Pancreas (tissue), 10 donors: ENCODE measurements around the gene ST6GALNAC4. TPM values are rescaled to one million over a fixed set of nuclear protein-coding genes. Genes with fewer than 3 reads are reported as not detected.

Experiments used
- ATAC-seq, 4 donors: fragments of 200-7000 bp; cut with Tn5 transposase; one replicate each; pipeline versions ENCODE4 v1.8.0 to v1.9.1; 2020; ENCODE audit warnings: mild to moderate bottlenecking in 4 of 4, moderate library complexity in 4 of 4
- DNase-seq, 6 donors: peaks; one replicate each; pipeline ENCODE4 v3.0.0-alpha.2; 2020
- FAIRE-seq: peaks from 2 replicates; lab custom pipeline; 2012; peaks lifted over from hg19 to GRCh38; lab: Jason Lieb, UNC
- H3K27ac ChIP-seq, 4 donors: fragments of 200-600 bp; sonication (generic); 1 replicate in 3 of 4; 2 replicates in 1 of 4; pipeline versions ENCODE4 v1.5.0 to v1.8.0; 2020
- H3K27me3 ChIP-seq, 4 donors: fragments of 200-600 bp; one replicate each; pipeline ENCODE4 v1.8.0; 2021
- H3K36me3 ChIP-seq, 3 donors: fragments of 200-600 bp; sonication (generic) in 1 of 3; one replicate each; pipeline versions ENCODE4 v1.5.0 to v1.8.0; 2020 to 2021
- H3K4me1 ChIP-seq, 3 donors: fragments of 200-600 bp; one replicate each; pipeline ENCODE4 v1.8.0; 2021
- H3K4me3 ChIP-seq, 4 donors: fragments of 200-600 bp; sonication (generic) in 2 of 4; one replicate each; pipeline versions ENCODE4 v1.5.0 to v1.8.0; 2020 to 2021
- H3K9me3 ChIP-seq, 4 donors: fragments of 200-600 bp; one replicate each; pipeline ENCODE4 v1.8.0; 2021
- WGBS, 2 donors: extraction: QIAGEN DNeasy Blood & Tissue Kit; methylation state at CpG; one replicate each; pipeline ENCODE4 v1.1.7; 2013; 5-methylcytosine and 5-hydroxymethylcytosine counted together
- intact Hi-C, 3 donors: fragments of 100-400 bp; cut with DNase I; formaldehyde crosslinking; loops; one replicate each; pipeline versions ENCODE4 v1.11.1 to v1.14.2; 2022
- polyA plus RNA-seq, 2 donors: library from polyadenylated mRNA; stranded (reverse); fragments of 200-250 nt; gene quantifications; one replicate each; pipeline ENCODE4 v1.2.3, GENCODE V29; 2013
- total RNA-seq, 6 donors: library from RNA; stranded (reverse); fragmentation: NEBNext Ultra II Directional in 4 of 6; extraction: Animal tissue kit (Norgen Biotek cat#: 25700) in 4 of 6; gene quantifications; one replicate each; pipeline versions ENCODE4 v1.2.1 to v1.2.4, GENCODE V29; 2021 to 2023
- TF ChIP-seq, protein P1 (sequence below), 4 donors: fragments of 200-600 bp; sonication (generic) in 3 of 4; IDR thresholded peaks; one replicate each; pipeline versions ENCODE4 v1.5.0 to v1.8.0; 2021; ENCODE audit warnings: antibody characterized with exemption in 4 of 4
- donor health status: healthy with polysubstance abuse.
- donor health status: DM: no; HTN: no; CAD: no; lungs with moderate emphysema.
- donor health status: DM: no; HTN: no; CAD: no.
- donor health status: control.
- donor health status: control.
- donor health status: Bipolar disorder and iron deficiency.
- donor health status: DM: yes; HTN: yes; CAD: no.
- donor health status: DM: no; HTN: no; CAD: no.
- donor health status: DM: no; HTN: no; CAD: no.
- donor health status: DM: yes; HTN: yes; CAD: no.

ST6GALNAC4 gene
- 10 to 100 TPM; 25.9 to 66.6 (median 41.3) TPM for total RNA-seq
- 10 to 100 TPM; 22.2 to 27.7 TPM for polyA plus RNA-seq

DNA sequence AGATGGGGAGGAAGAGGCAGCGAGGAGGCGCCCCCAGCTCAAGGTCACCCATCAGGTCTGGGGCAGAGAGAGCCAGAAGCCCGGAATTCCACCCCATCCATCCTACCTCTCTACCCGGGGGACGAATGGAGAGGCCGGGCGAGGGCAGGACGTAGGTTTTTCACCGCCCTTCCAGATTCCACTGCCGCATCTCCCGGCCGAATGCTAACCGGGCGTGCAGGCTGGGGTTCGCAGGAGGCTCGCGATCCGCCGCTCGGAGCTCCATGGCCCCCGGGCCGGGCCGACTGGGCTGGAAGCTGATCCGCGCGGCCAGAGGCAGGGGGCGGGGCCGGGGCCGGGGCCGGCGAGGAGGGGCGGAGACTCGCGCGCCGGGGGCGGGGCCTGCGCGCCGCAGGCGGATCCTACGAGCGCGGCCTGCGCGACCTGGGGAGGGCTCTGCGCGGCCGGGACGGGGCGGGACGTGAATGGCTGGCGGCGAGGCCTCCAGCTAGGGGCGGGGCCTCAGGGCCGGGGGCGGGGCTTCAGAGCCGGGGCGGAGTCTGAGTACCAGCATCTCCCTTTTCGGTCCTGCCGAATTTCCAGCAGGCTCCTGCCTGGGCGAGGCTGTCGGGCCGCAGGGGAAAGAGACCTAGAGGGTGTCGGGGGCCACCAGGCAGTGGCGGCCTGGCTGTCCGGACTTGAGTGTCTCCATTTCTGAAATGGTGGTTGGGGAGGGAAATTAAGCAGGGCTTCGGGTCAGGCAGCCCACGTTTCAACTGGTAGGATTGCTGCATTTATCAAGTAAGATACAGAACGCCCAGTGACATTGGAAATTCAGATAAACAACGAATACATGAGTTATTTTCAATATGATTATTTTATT, at the start of gene ST6GALNAC4:
ST6GALNAC4 (minus strand) TSS at position 322 of the 862 bp plus-strand sequence. CDS start 622 bp downstream, outside the sequence.
- Histone ChIP-seq H3K4me1 (peaks cover 9 to 40% (median 14%) of the 10 kb centered on the region in 3 donors), H3K36me3 (peaks cover 0 to 5% (median 5%) of the 10 kb centered on the region in 3 donors), H3K27me3 (no peaks in the 10 kb centered on the region), H3K27ac (peak within 1 kb of the TSS; percentile 58 to 78 (median 70)), H3K9me3 (no peaks in the 10 kb centered on the region), H3K4me3 (peak within 1 kb of the TSS; percentile 48 to 66 (median 58))
- intact Hi-C loops, result no loop called here
- WGBS, 2 donors, result 2% methylated on average over 53 to 71 of the region's 71 CpGs
- FAIRE-seq (no peak), ATAC-seq (peak; percentile 86 to 91 (median 88)), DNase-seq (peak; percentile 91 to 99 (median 97))
- TF ChIP-seq, protein P1, sequence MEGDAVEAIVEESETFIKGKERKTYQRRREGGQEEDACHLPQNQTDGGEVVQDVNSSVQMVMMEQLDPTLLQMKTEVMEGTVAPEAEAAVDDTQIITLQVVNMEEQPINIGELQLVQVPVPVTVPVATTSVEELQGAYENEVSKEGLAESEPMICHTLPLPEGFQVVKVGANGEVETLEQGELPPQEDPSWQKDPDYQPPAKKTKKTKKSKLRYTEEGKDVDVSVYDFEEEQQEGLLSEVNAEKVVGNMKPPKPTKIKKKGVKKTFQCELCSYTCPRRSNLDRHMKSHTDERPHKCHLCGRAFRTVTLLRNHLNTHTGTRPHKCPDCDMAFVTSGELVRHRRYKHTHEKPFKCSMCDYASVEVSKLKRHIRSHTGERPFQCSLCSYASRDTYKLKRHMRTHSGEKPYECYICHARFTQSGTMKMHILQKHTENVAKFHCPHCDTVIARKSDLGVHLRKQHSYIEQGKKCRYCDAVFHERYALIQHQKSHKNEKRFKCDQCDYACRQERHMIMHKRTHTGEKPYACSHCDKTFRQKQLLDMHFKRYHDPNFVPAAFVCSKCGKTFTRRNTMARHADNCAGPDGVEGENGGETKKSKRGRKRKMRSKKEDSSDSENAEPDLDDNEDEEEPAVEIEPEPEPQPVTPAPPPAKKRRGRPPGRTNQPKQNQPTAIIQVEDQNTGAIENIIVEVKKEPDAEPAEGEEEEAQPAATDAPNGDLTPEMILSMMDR (IDR thresholded peaks at IDR 0.05), result no peak

GRCh38 chr9:127965953-127966352, 49.1 kb upstream of the ST6GALNAC4 start:
- no peaks in the 10 kb centered on the region for H3K36me3 ChIP-seq
- FAIRE-seq (no peak), ATAC-seq (peak in 3 of 4 donors; percentile 1 to 12 (median 6)), DNase-seq (no peak)
- TF ChIP-seq, protein P1 (IDR thresholded peaks at IDR 0.05), result no peak
- no peaks in the 10 kb centered on the region for H3K27me3 ChIP-seq
- peaks cover 38 to 67% (median 46%) of the 10 kb centered on the region in 3 donors for H3K4me1 ChIP-seq
- intact Hi-C loops, result no loop called here
- WGBS, 2 donors, result 44 to 51% methylated on average over 6 of the region's 6 CpGs
- H3K9me3 ChIP-seq, result no peaks in the 10 kb centered on the region
- H3K4me3 ChIP-seq, result no peak overlapping the region
- peak overlapping the region; percentile 60 to 95 (median 76) for H3K27ac ChIP-seq

DNA sequence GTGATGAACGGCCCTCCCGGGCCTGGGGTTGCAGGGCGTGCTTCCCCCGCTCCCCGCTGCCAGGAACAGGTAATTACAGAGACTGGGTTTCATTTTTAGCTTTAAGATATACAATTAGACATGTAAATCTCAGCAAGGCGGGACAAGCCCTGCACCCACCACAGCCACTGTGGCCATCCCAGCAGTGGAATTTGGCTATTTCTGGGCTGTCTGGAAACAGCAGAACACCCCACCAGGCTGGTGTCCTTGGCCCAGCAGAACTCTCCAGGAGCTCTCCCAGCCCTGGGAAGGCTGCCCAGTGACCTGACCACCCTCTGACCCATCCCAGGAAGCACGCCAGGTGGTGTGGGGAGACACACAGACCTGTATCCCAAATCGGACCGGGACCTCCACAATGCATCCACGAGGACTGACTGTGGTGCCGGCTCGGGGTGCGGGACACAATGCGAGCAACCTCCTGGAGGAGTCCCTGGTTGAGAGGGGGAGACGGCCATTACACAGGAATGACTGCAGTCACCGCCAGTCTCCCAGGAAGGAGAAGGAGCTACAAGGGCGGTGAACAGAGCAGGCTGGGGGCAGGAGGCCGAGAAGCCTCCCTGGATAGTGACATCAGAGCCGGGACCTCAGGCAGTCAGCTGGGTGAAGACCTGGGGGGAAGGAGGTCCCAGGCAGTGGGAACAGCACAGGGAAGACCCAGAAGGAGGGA, 46.7 kb upstream of the ST6GALNAC4 start:
- H3K4me3 ChIP-seq, result no peak overlapping the region
- no peaks in the 10 kb centered on the region for H3K36me3 ChIP-seq
- H3K9me3 ChIP-seq, result no peaks in the 10 kb centered on the region
- DNase-seq (peak in 2 of 6 donors; percentile 49 to 68), ATAC-seq (no peak), FAIRE-seq (no peak)
- peaks cover 33 to 57% (median 47%) of the 10 kb centered on the region in 3 donors for H3K4me1 ChIP-seq
- no peaks in the 10 kb centered on the region for H3K27me3 ChIP-seq
- TF ChIP-seq, protein P1 (IDR thresholded peaks at IDR 0.05), result no peak
- H3K27ac ChIP-seq, result peak overlapping the region; percentile 8 to 95 (median 31)
- intact Hi-C loops, result no loop called here
- WGBS, 2 donors, result 62 to 64% methylated on average over 19 of the region's 19 CpGs

GRCh38 chr9:127963041-127963358, 46.2 kb upstream of the ST6GALNAC4 start:
- 48 to 59% methylated on average over 3 of the region's 3 CpGs for WGBS, 2 donors
- peak overlapping the region; percentile 8 to 95 (median 31) for H3K27ac ChIP-seq
- H3K9me3 ChIP-seq, result no peaks in the 10 kb centered on the region
- H3K4me3 ChIP-seq, result no peak overlapping the region
- TF ChIP-seq, protein P1 (IDR thresholded peaks at IDR 0.05), result no peak
- ATAC-seq (peak in 1 of 4 donors; percentile 5), DNase-seq (no peak), FAIRE-seq (no peak)
- intact Hi-C loops, result no loop called here
- peaks cover 33 to 51% (median 47%) of the 10 kb centered on the region in 3 donors for H3K4me1 ChIP-seq
- no peaks in the 10 kb centered on the region for H3K27me3 ChIP-seq
- no peaks in the 10 kb centered on the region for H3K36me3 ChIP-seq
